Mammary epithelial cell (primary cell): ENCODE results near the gene TDRD9.

Source experiments
- EZH2 ChIP-seq: IDR thresholded peaks from 2 replicates; pipeline ENCODE4 v1.6.1; 2012; ENCODE audit warnings: low read length, inconsistent platforms, borderline replicate concordance
- TF ChIP-seq, protein P1 (sequence below), 2 donors: IDR thresholded peaks in 1 of 2; conservative IDR thresholded peaks in 1 of 2; 2 replicates each; pipeline ENCODE4 v1.5.1; 2011 to 2012; ENCODE audit warnings: inconsistent platforms in 2 of 2, low read length in 2 of 2, mild to moderate bottlenecking in 2 of 2, control low read depth in 1 of 2, low read depth in 1 of 2; ENCODE audit not compliant: insufficient read depth in 1 of 2; ENCODE audit errors: extremely low read depth in 1 of 2

DNA sequence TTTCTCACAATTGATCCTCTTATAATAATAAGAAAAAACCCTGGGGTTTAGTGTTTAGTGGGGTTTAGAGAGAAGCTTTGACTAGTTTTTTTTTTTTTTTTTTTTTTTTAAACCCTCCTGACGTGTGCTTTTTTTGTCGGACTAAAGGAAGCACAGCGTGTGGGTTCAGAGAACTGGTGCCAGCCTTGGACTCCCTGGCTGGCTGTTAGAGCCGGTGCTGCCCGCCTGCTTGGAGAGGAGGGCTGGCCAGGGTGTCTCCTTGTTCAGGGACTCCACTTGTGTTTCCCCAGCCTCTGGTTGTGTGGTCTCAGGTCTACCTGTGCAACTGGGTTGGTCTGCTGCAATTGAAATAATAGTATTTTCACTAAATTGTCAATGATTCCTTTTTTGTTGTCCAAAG lies 103.1 kb downstream of the TDRD9 start:
- TF ChIP-seq, protein P1, sequence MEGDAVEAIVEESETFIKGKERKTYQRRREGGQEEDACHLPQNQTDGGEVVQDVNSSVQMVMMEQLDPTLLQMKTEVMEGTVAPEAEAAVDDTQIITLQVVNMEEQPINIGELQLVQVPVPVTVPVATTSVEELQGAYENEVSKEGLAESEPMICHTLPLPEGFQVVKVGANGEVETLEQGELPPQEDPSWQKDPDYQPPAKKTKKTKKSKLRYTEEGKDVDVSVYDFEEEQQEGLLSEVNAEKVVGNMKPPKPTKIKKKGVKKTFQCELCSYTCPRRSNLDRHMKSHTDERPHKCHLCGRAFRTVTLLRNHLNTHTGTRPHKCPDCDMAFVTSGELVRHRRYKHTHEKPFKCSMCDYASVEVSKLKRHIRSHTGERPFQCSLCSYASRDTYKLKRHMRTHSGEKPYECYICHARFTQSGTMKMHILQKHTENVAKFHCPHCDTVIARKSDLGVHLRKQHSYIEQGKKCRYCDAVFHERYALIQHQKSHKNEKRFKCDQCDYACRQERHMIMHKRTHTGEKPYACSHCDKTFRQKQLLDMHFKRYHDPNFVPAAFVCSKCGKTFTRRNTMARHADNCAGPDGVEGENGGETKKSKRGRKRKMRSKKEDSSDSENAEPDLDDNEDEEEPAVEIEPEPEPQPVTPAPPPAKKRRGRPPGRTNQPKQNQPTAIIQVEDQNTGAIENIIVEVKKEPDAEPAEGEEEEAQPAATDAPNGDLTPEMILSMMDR (conservative IDR thresholded peaks at IDR 0.05 in 1 of 2, IDR thresholded peaks at IDR 0.05 in 1 of 2; ENCODE audit: extremely low read depth in 1 of 2, insufficient read depth in 1 of 2, low read depth in 1 of 2, low read length in 2 of 2), result no peak
- no peak for TF ChIP-seq EZH2
